ENCODE data around the gene NUDT22.

GRCh38 chr11:64198511-64198910 lies 27.6 kb upstream of the NUDT22 start:
- TF ChIP-seq CTCF (IDR thresholded peaks at IDR 0.05) (no peak), POLR2A (IDR thresholded peaks at IDR 0.05) (no peak)

Measured in heart left ventricle (tissue), 13 donors.